ENCODE results near the gene CCL5.

The CCL5 gene

DNA sequence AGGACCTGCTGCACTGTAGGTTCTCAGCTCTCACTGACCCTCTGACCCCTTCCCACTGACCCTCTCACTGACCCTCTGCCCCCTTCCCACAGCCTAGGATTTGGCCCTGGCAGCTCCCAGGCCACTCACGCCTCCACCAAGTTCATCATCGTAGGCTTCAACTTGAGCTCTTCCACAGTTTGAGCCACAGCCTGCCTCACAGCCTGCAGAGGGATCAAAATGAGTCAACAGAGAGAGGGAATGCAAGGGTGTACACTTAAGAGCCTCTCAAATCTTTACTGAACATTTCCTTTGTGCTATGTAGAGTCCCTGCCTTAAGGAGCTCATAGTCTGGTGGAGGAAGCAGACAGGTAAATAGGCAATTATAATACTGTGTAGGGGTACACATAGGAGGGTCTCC, 23.6 kb downstream of the CCL5 start:
- Histone ChIP-seq H3K9me3 (no peaks in the 10 kb centered on the region), H3K27me3 (no peaks in the 10 kb centered on the region), H3K4me1 (no peaks in the 10 kb centered on the region), H3K36me3 (peaks cover 0 to 33% (median 12%) of the 10 kb centered on the region in 3 donors), H3K4me3 (no peak overlapping the region), H3K27ac (no peak overlapping the region)
- intact Hi-C loops (cut with DNase I; ENCODE audit: low total_unique reads) = no loop called here
- TF ChIP-seq, protein P1, sequence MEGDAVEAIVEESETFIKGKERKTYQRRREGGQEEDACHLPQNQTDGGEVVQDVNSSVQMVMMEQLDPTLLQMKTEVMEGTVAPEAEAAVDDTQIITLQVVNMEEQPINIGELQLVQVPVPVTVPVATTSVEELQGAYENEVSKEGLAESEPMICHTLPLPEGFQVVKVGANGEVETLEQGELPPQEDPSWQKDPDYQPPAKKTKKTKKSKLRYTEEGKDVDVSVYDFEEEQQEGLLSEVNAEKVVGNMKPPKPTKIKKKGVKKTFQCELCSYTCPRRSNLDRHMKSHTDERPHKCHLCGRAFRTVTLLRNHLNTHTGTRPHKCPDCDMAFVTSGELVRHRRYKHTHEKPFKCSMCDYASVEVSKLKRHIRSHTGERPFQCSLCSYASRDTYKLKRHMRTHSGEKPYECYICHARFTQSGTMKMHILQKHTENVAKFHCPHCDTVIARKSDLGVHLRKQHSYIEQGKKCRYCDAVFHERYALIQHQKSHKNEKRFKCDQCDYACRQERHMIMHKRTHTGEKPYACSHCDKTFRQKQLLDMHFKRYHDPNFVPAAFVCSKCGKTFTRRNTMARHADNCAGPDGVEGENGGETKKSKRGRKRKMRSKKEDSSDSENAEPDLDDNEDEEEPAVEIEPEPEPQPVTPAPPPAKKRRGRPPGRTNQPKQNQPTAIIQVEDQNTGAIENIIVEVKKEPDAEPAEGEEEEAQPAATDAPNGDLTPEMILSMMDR (IDR thresholded peaks at IDR 0.05) = no peak
- DNase-seq = no peak

DNA sequence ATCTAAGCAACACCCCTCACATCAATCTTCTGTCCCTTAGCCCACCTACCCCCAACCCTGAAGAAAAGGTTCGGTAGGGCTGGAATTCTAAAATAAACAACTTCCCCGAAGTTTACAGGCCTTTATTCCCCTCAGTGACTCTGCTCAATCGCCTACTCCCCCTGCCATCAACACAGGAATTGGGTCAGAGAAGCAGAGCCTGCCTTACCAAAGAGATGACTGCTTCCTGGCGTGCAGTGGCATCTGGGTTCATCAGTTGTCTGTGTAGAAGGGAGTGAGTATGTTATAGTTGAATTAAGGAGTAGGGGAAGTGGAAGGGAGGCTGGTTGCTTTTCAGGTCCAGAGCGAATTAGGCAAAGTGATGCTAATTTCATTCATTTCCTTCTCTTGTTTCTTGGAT, 24.2 kb downstream of the CCL5 start:
- TF ChIP-seq, protein P1 (IDR thresholded peaks at IDR 0.05) = no peak
- no peak overlapping the region for H3K4me3 ChIP-seq
- DNase-seq = no peak
- no peaks in the 10 kb centered on the region for H3K27me3 ChIP-seq
- no peaks in the 10 kb centered on the region for H3K4me1 ChIP-seq
- H3K9me3 ChIP-seq = no peaks in the 10 kb centered on the region
- no peak overlapping the region for H3K27ac ChIP-seq
- H3K36me3 ChIP-seq = peaks cover 0 to 33% (median 16%) of the 10 kb centered on the region in 3 donors
- intact Hi-C loops (cut with DNase I; ENCODE audit: low total_unique reads) = no loop called here

DNA sequence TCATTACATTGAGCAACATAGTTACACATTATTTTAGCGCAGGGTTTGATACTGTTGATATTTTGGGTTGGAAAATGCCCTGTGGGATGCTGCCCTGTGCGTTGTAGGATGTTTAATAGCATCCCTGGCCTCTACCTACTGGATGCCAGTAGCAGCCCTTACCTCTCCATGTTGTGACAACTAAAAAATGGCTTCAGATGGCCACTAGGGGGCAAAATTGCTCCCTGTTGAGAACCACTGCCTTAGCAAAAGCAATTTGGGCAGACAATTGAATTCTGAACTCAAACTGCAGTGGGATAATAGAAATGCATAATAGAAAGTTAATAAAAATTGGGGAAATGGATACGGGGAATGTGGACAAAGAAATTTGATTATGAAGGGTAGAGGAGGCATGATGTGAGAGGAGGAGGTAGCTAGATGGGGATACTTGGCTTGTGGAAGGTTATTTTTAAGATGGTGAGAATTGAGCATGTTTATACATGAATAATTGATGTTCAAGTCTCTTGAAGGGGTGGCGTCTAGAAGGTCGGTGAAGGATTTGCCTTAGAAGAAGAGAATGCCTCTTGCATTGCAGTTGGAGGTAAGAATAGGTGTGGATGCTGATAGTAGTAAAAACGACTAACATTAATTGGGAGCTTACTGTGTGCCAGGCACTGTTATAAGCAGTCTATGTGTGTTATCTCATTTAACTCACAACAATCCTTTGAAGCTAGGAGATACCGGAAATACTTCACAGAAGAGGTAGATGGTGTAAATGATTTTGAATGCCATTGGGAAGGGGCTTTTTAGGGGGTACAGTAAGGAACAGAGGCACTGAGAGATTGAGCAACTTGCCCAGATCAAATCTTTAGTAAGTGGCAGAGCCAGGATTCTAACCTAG, 30.5 kb downstream of the CCL5 start:
- TF ChIP-seq, protein P1 (IDR thresholded peaks at IDR 0.05) = peak; percentile 46 to 58
- H3K36me3 ChIP-seq = peaks cover 26 to 69% (median 59%) of the 10 kb centered on the region in 3 donors
- H3K27me3 ChIP-seq = no peaks in the 10 kb centered on the region
- no peaks in the 10 kb centered on the region for H3K4me1 ChIP-seq
- no peak overlapping the region for H3K27ac ChIP-seq
- no peak overlapping the region for H3K4me3 ChIP-seq
- H3K9me3 ChIP-seq = no peaks in the 10 kb centered on the region
- intact Hi-C loops (cut with DNase I; ENCODE audit: low total_unique reads) = no loop called here
- no peak for DNase-seq

DNA sequence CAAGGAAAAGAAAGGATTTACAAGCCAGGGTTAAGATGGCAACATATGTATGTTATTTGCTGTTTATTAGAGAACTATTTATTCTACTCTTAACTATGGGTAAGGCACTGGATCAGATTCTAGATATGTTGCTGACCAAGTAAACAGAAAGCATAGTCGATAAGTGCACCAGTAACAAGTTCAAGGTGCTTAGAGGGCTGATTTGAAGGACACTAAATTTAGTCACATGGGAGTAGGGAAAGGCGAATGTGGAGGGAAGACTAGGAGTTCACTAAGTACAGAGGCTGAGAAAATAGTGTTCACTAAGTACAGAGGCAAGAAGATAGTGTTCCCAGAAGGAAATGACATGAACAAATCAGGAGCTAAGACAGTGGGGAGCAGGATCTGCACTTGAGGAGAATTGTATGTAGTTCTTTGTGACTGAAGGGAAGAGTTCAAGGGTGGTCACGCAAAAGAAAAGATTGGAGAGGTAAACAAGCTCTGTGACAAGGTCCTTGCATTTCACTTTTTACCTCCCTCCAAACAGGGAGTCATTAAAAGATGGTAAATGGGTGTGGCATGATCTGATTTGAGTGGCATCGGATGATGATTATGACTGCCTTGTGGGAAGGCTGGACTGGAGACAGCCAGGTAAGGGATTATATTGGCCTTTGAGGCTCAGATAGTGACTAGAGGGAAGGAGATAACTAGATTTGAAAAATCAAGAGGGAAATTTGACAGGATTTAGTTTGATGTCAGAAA, 32.4 kb downstream of the CCL5 start:
- DNase-seq = no peak
- Histone ChIP-seq H3K4me3 (no peak overlapping the region), H3K4me1 (no peaks in the 10 kb centered on the region), H3K9me3 (no peaks in the 10 kb centered on the region), H3K27me3 (no peaks in the 10 kb centered on the region), H3K27ac (no peak overlapping the region), H3K36me3 (peaks cover 45 to 81% (median 74%) of the 10 kb centered on the region in 3 donors)
- TF ChIP-seq, protein P1 (IDR thresholded peaks at IDR 0.05) = no peak
- intact Hi-C loops (cut with DNase I; ENCODE audit: low total_unique reads) = no loop called here

GRCh38 chr17:35847006-35847405, 33.2 kb downstream of the CCL5 start:
- no peaks in the 10 kb centered on the region for H3K9me3 ChIP-seq
- H3K36me3 ChIP-seq = peaks cover 52 to 84% (median 75%) of the 10 kb centered on the region in 3 donors
- no peak for DNase-seq
- H3K4me1 ChIP-seq = no peaks in the 10 kb centered on the region
- H3K27me3 ChIP-seq = no peaks in the 10 kb centered on the region
- no peak overlapping the region for H3K27ac ChIP-seq
- intact Hi-C loops (cut with DNase I; ENCODE audit: low total_unique reads) = no loop called here
- TF ChIP-seq, protein P1 (IDR thresholded peaks at IDR 0.05) = no peak
- H3K4me3 ChIP-seq = no peak overlapping the region

Measured in tibial artery (tissue), 4 donors.